GM20431 (cell line): ENCODE data around the gene MCM9.

Experiments
- in situ Hi-C: fragments of 300-500 bp; cut with MseI, MboI; formaldehyde crosslinking; loops from one replicate; pipeline ENCODE4 v1.15.0; 2020; ENCODE audit warnings: low sequenced_read_pairs; ENCODE audit not compliant: unreplicated experiment

MCM9 gene

GRCh38 chr6:118810420-118811027, 124.4 kb downstream of the MCM9 start:
- in situ Hi-C loops = no loop called here

GRCh38 chr6:118808793-118809638, 125.9 kb downstream of the MCM9 start:
- in situ Hi-C loops = no loop called here

- in situ Hi-C loops = no loop called here
These were observed 130.9 kb downstream of the MCM9 start for GRCh38 chr6:118804091-118804490.

- in situ Hi-C loops = no loop called here
These were observed 133.7 kb downstream of the MCM9 start for GRCh38 chr6:118801257-118801656.

- in situ Hi-C loops = no loop called here
These were observed 134.4 kb downstream of the MCM9 start for GRCh38 chr6:118800394-118801071.

- in situ Hi-C loops = loop anchor here (25.0 kb wide), 1 partner anchor 513 kb away; no protein-coding TSS in a partner anchor
These were observed 135.1 kb downstream of the MCM9 start for GRCh38 chr6:118799826-118800225.

GRCh38 chr6:118796548-118796947, 138.4 kb downstream of the MCM9 start:
- in situ Hi-C loops = loop anchor here (25.0 kb wide), 1 partner anchor 509 kb away; no protein-coding TSS in a partner anchor

- in situ Hi-C loops = loop anchor here (25.0 kb wide), 1 partner anchor 504 kb away; no protein-coding TSS in a partner anchor
These were observed 143.5 kb downstream of the MCM9 start for GRCh38 chr6:118791499-118791898.

- in situ Hi-C loops = loop anchor here (25.0 kb wide), 1 partner anchor 503 kb away; no protein-coding TSS in a partner anchor
These were observed 145.0 kb downstream of the MCM9 start for GRCh38 chr6:118789954-118790353.

- in situ Hi-C loops = loop anchor here (25.0 kb wide), 1 partner anchor 502 kb away; no protein-coding TSS in a partner anchor
These were observed 145.5 kb downstream of the MCM9 start for GRCh38 chr6:118789419-118789818.

GRCh38 chr6:118788702-118789101, 146.3 kb downstream of the MCM9 start:
- in situ Hi-C loops = loop anchor here (25.0 kb wide), 1 partner anchor 501 kb away; no protein-coding TSS in a partner anchor

GRCh38 chr6:118787724-118788423, 147.1 kb downstream of the MCM9 start:
- in situ Hi-C loops = loop anchor here (25.0 kb wide), 1 partner anchor 501 kb away; no protein-coding TSS in a partner anchor

GRCh38 chr6:118786596-118787453, 148.1 kb downstream of the MCM9 start:
- in situ Hi-C loops = loop anchor here (25.0 kb wide), 1 partner anchor 500 kb away; no protein-coding TSS in a partner anchor

GRCh38 chr6:118785601-118786000, 149.4 kb downstream of the MCM9 start:
- in situ Hi-C loops = loop anchor here (25.0 kb wide), 1 partner anchor 498 kb away; no protein-coding TSS in a partner anchor

- in situ Hi-C loops = loop anchor here (25.0 kb wide), 1 partner anchor 497 kb away; no protein-coding TSS in a partner anchor
These were observed 150.3 kb downstream of the MCM9 start for GRCh38 chr6:118784641-118785164.

- in situ Hi-C loops = loop anchor here (25.0 kb wide), 1 partner anchor 497 kb away; no protein-coding TSS in a partner anchor
These were observed 150.9 kb downstream of the MCM9 start for GRCh38 chr6:118783931-118784550.

- in situ Hi-C loops = loop anchor here (25.0 kb wide), 1 partner anchor 495 kb away; no protein-coding TSS in a partner anchor
These were observed 152.3 kb downstream of the MCM9 start for GRCh38 chr6:118782651-118783050.

GRCh38 chr6:118781897-118782296, 153.1 kb downstream of the MCM9 start:
- in situ Hi-C loops = loop anchor here (25.0 kb wide), 1 partner anchor 495 kb away; no protein-coding TSS in a partner anchor
